ENCODE results near the gene ADD2.

The ADD2 gene

GRCh38 chr2:70784320-70784719 is 16.3 kb upstream of the ADD2 start:
- DNase-seq = no peak

DNA sequence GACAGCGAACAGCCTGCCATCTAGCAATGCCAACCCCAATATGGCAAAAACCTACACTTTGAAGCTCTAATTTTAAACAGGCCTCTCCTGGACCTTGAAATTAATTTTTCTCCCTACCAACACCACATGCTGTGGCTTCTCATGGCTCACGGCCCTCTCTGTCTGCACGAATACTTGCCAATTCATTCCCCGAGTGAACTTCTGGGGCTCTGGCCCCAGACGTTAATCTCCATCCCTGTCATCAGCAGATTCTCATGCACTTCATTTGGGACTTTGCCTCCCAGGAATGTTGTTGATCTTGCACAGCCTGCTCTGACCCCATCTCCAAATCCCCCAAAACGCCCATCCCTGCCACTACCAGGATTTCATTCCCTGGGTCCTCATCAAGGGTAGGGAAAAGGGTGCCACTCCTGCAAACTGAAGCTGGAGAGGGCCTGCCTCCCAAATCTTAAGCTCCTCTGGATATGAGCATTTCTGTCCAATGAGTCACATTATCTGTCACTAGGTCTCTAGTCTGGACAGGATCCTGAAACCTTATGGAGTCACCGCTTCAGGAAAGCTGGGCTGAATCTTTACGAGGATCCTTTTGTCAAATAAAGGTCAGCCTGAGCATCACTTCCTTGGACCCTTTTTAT is 12.0 kb upstream of the ADD2 start:
- no peak for DNase-seq

- no peak for DNase-seq
These were observed 11.5 kb upstream of the ADD2 start for GRCh38 chr2:70779491-70779890.

- DNase-seq = no peak
These were observed 10.7 kb upstream of the ADD2 start for GRCh38 chr2:70778676-70779075.

DNA sequence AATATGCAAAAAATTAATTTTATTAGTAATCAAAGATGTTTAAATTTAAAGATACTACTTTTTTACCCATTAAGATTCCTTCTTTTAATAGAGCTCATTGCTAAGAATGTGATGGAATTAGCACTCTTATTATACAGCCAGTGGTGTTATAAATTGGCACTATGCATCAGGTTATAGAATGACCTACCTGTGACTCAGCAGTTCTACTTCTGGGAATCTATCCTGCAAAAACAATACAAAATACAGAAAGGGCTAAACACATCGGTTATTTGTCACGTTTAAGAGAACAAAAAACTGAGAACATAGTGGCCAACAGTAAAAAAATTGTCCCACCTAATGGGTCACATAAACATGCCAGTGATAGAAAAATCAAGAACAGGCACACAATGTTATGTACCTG is 9.4 kb upstream of the ADD2 start:
- DNase-seq = no peak

- no peak for DNase-seq
These were observed 8.3 kb upstream of the ADD2 start for GRCh38 chr2:70776266-70776665.

DNA sequence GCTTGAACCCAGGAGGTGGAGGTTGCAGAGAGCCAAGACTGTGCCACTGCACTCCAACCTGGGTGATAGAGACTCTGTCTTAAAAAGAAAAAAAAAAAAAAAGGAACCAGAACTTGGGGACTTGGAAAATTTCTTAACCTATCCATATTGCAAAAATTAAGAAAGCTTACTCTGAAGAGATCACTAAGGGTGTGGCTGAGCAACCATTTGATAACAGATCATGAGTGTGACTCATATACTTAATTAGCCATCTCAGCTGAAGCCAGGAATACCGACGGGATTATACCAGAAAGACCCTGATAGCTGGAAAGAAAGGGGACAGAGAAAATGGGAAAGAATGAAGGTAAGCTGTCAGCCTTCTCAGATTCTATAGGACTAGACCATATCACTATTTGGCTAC is 7.1 kb upstream of the ADD2 start:
- no peak for DNase-seq

DNA sequence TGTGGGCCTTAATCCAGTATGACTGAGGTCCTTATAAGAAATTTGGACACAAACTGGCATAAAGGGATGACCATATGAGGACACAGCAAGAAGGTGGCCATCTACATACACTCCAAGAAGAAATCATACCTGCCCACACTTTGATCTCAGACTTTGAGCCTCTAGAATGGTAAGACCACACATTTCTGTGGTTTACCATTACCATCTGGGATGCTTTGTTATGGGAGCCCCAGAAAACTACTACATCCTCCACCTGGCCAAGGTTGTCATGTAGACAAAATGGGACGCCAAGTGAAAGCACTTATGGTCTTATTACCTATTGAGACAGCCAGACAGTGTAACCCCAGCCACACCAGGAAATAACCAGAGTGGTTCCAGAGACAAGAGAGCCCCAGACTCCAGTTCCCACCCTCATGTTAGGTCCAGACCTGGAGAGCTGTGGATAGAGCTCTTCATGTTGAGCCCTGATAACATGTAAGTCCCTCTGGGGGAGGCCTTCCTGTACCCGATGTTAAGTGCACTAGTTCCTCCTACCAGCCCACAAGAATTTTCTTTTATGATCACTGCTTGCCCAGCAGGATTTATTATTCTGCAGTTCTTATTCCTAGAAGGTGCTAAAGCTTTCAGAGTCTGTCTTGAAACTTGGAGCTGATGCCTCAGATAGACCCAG is 4.6 kb upstream of the ADD2 start:
- no peak for DNase-seq

- DNase-seq = no peak
These were observed 3.4 kb upstream of the ADD2 start for GRCh38 chr2:70771446-70771845.

GRCh38 chr2:70769450-70769849 is 1.4 kb upstream of the ADD2 start:
- no peak for DNase-seq

DNA sequence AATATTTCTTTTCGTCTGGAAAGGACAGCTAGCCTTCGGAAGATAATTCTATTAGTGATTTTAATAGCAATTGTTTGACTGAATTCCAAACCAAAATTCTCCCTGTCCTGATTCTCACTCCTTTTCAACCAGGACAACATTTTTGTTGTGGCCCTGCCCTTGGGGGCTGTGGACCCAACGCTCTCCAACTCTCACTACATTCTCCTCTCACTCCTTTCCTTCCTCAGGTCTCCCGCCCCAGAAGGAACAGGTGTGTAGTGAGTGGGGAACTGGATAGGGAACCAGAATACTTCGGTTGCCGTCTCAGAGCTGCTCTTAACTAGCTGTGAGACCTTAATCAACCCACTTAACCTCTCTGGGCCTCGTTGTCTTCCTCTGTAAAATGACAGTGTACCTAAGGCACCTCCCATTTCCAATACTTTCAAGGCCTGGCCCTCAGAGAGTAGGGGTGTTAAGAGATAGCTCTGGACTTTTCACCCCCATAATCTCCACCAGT is 638 bp upstream of the ADD2 start:
- no peak for DNase-seq

DNA sequence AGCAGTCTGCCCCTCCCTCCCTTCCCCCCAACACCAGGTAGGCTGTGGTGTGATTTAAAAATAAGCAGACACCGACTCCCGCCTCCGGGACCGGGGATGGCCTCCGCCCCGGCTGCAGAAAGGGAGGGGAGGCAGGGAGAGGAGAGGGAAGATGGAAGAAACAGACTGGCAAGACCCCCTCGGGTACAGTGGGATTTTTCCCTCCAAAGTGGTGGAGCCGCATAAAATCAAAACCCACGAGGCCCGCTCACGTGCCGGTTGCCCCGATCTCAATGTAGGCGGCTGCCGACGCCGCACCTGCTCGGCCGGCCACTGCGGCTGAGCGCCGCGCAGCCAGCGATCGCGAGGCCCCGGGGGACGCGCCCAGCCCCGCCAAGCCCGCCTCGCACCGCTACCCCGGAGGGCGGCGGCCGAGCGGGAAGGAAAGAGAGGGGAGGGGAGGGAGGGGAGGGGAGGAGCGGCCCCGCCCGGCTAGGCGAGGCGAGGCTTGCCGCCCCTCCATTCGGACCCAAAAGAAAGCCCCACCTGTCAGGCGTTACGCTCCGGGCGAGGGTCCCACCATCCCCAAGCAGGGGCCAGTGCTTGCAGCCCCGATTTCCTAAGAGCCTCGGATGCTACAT is 811 bp downstream of the ADD2 start:
- DNase-seq = no peak

- no peak for DNase-seq
These were observed 1.5 kb downstream of the ADD2 start for GRCh38 chr2:70766357-70767078.

GRCh38 chr2:70765507-70765906 is 2.5 kb downstream of the ADD2 start:
- no peak for DNase-seq

DNA sequence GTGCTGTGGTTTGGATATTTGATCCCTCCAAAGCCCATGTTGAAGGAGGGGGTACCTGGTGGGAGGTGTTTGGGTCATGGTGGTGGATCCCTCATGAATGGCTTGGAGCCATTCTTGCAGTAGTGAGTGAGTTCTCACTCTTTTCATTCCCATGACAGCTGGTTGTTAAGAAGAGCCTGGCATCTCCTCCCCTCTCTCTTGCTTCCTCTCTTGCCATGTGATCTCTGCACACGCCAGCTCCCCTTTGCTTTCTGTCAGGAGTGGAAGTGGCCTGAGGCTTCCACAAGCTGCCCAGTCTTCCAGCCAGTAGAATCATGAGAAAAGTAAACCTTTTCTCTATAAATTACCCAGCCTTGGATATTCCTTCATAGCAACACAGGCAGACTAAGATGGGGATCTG is 8.6 kb downstream of the ADD2 start:
- DNase-seq = no peak

DNA sequence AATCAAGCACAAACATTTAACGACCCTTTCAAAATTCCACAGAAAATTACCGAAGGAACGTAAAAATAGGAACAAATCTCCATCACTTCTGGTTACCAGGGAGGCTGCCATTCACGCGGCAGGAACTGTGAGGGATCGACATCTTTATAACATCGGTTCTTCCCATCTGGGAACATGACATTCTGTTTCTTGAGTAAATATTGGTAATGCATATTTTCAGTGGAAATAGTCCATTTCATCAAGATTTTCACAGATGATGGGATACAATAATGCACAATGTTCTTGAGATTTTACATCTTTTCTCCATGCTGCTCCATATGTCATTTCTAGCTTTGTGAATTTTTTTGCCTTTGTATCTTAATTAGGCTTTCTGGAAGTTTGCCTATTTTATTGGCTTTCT is 10.0 kb downstream of the ADD2 start:
- no peak for DNase-seq

DNA sequence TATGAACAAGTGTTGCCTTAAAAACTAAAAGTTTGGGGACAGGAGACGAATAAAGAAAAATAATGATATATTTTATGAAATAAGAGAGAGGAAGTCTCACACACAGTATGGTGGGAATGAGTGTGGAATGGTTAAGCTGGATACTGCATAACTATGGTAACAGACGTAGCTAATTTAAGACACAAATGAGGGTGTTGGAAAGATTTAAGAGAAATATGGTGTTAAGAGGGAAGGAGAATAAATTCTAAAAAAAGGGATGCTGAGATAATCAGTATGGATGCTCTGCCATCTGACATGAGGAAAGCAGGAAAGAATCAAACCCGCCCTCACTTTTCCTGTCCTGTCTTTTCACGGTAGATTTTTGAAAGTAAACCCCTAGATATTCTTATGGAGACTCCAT is 10.6 kb downstream of the ADD2 start:
- DNase-seq = no peak

GRCh38 chr2:70756128-70756527 is 11.9 kb downstream of the ADD2 start:
- DNase-seq = no peak

- DNase-seq = no peak
These were observed 14.1 kb downstream of the ADD2 start for GRCh38 chr2:70753902-70754301.

- DNase-seq = no peak
These were observed 15.0 kb downstream of the ADD2 start for GRCh38 chr2:70753031-70753430.

DNA sequence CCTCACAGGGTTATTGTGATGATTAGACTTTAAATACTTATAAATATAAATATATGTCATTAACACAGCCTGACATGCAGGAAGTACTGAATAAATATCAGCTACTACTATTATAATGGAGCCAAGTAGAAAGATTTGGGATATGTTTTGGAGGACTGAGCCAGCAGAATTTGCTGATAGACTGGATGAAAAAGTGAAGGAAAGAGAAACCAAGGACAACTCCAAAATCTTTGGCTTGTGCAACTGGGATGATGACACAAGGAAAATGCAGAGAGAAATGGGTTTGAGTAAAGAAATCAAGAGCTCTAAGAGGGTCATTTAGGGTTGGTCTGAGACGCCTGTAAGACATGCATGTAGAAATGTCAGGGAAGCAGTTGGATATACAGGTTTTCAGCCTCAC is 15.6 kb downstream of the ADD2 start:
- no peak for DNase-seq

- no peak for DNase-seq
These were observed 16.1 kb downstream of the ADD2 start for GRCh38 chr2:70751881-70752280.

GRCh38 chr2:70750320-70750719 is 17.7 kb downstream of the ADD2 start:
- no peak for DNase-seq

Data from HCEC 1CT (cell line).